ENCODE data around the gene CEACAM21. TPM values are rescaled to one million over a fixed set of nuclear protein-coding genes. Genes with fewer than 3 reads are reported as not detected.

CEACAM21 gene
- total and polyA plus RNA-seq, 4 donors, result 6.5 to 12.2 (median 10.3) TPM

- DNase-seq (no peak), ATAC-seq (ENCODE audit: insufficient read depth, low FRiP score) (no peak)
- H3K4me1 ChIP-seq (ENCODE audit: control insufficient read depth in 5 of 5, insufficient read depth in 5 of 5, low read length in 5 of 5), result peaks cover 0 to 5% (median 4%) of the 10 kb centered on the region in 5 donors
- peaks cover 0 to 3% (median 0%) of the 10 kb centered on the region in 3 donors for H3K27me3 ChIP-seq (ENCODE audit: control insufficient read depth in 3 of 3, insufficient read depth in 3 of 3, low read length in 2 of 3)
- no peak for TF ChIP-seq CTCF (IDR thresholded peaks at IDR 0.05; ENCODE audit: control extremely low read depth, extremely low read depth)
- H3K36me3 ChIP-seq (ENCODE audit: control insufficient read depth in 4 of 4, insufficient read depth in 4 of 4, low read length in 4 of 4), result no peaks in the 10 kb centered on the region
- H3K9me3 ChIP-seq (ENCODE audit: control insufficient read depth in 4 of 4, insufficient read depth in 3 of 4, low read length in 3 of 4), result peaks cover 0 to 5% (median under 1%) of the 10 kb centered on the region in 4 donors
- no peak overlapping the region for H3K9ac ChIP-seq (ENCODE audit: insufficient read depth in 1 of 2, low read length in 2 of 2)
- no peak overlapping the region for H3K4me3 ChIP-seq
- 22 to 35% methylated on average over 4 of the region's 4 CpGs for WGBS, 2 donors
- no peak overlapping the region for H3K27ac ChIP-seq (ENCODE audit: low read depth in 1 of 2, low read length in 1 of 2)
Measured at GRCh38 chr19:41535029-41535622, 40.8 kb upstream of the CEACAM21 start.

GRCh38 chr19:41537789-41538188, 38.2 kb upstream of the CEACAM21 start:
- Histone ChIP-seq H3K27me3 (ENCODE audit: control insufficient read depth in 3 of 3, insufficient read depth in 3 of 3, low read length in 2 of 3) (peaks cover 0 to 6% (median 0%) of the 10 kb centered on the region in 3 donors), H3K9ac (ENCODE audit: insufficient read depth in 1 of 2, low read length in 2 of 2) (no peak overlapping the region), H3K27ac (ENCODE audit: low read depth in 1 of 2, low read length in 1 of 2) (no peak overlapping the region), H3K36me3 (ENCODE audit: control insufficient read depth in 4 of 4, insufficient read depth in 4 of 4, low read length in 4 of 4) (no peaks in the 10 kb centered on the region), H3K4me3 (no peak overlapping the region), H3K9me3 (ENCODE audit: control insufficient read depth in 4 of 4, insufficient read depth in 3 of 4, low read length in 3 of 4) (peaks cover 0 to 3% (median 0%) of the 10 kb centered on the region in 4 donors), H3K4me1 (ENCODE audit: control insufficient read depth in 5 of 5, insufficient read depth in 5 of 5, low read length in 5 of 5) (no peaks in the 10 kb centered on the region)
- peak; percentile 36 for TF ChIP-seq CTCF (IDR thresholded peaks at IDR 0.05; ENCODE audit: control extremely low read depth, extremely low read depth)
- 45 to 73% methylated on average over 1 of the region's 1 CpG for WGBS, 2 donors
- DNase-seq (no peak), ATAC-seq (ENCODE audit: insufficient read depth, low FRiP score) (no peak)

- H3K27ac ChIP-seq (ENCODE audit: low read depth in 1 of 2, low read length in 1 of 2), result no peak overlapping the region
- TF ChIP-seq CTCF (IDR thresholded peaks at IDR 0.05; ENCODE audit: control extremely low read depth, extremely low read depth), result no peak
Measured at GRCh38 chr19:41540041-41540695, 35.8 kb upstream of the CEACAM21 start.

More at GRCh38 chr19:41540041-41540695, 35.8 kb upstream of the CEACAM21 start:
- Histone ChIP-seq H3K4me1 (ENCODE audit: control insufficient read depth in 5 of 5, insufficient read depth in 5 of 5, low read length in 5 of 5) (no peaks in the 10 kb centered on the region), H3K27me3 (ENCODE audit: control insufficient read depth in 3 of 3, insufficient read depth in 3 of 3, low read length in 2 of 3) (peaks cover 0 to 6% (median 0%) of the 10 kb centered on the region in 3 donors), H3K36me3 (ENCODE audit: control insufficient read depth in 4 of 4, insufficient read depth in 4 of 4, low read length in 4 of 4) (no peaks in the 10 kb centered on the region), H3K9ac (ENCODE audit: insufficient read depth in 1 of 2, low read length in 2 of 2) (no peak overlapping the region), H3K4me3 (no peak overlapping the region), H3K9me3 (ENCODE audit: control insufficient read depth in 4 of 4, insufficient read depth in 3 of 4, low read length in 3 of 4) (peaks cover 0 to 3% (median 0%) of the 10 kb centered on the region in 4 donors)
- ATAC-seq (ENCODE audit: insufficient read depth, low FRiP score) (no peak), DNase-seq (no peak)
- WGBS, 2 donors, result 62 to 68% methylated on average over 11 of the region's 11 CpGs
